Fibroblast of lung (primary cell): Measurements from ENCODE around the gene SLC39A9.

Source experiments
- EZH2 ChIP-seq: IDR thresholded peaks from 2 replicates; pipeline ENCODE4 v1.5.1; 2012; ENCODE audit warnings: low read length, control low read depth, mild to moderate bottlenecking; ENCODE audit errors: missing control alignments
- TF ChIP-seq, protein P1 (sequence below), 2 donors: IDR thresholded peaks in 1 of 2; conservative IDR thresholded peaks in 1 of 2; 1 replicate in 1 of 2; 2 replicates in 1 of 2; pipeline ENCODE4 v1.5.1; 2011 to 2012; ENCODE audit warnings: low read length in 2 of 2, control low read depth in 1 of 2, inconsistent platforms in 1 of 2, low read depth in 1 of 2, mild to moderate bottlenecking in 1 of 2

DNA sequence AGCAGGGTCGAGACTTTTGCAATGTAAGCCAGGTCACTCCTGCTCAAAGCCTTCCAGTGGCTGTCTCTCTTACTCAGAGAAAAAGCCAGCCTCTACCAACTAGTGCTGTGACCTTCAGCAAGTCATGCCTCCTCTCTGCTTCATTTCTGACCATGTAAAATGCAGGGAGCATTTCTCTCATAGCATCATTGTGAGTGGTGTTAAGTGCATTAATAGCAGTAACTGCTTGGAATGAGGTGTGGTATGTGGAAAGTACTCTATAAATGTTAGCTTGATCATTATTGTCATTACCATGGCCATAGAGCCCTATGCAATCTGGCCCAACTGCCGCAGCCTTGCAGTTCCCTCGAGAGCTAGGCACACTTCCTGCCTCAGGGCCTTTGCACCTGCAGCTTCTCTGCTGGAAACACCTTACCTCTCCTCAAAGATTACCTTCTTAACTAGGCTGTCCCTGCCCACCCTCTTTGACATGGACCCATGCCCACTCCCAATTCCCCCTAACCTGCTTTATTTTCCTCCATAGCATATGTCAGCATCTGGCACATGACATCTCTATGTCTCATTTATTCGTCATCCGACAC lies 96.9 kb downstream of the SLC39A9 start:
- TF ChIP-seq, protein P1, sequence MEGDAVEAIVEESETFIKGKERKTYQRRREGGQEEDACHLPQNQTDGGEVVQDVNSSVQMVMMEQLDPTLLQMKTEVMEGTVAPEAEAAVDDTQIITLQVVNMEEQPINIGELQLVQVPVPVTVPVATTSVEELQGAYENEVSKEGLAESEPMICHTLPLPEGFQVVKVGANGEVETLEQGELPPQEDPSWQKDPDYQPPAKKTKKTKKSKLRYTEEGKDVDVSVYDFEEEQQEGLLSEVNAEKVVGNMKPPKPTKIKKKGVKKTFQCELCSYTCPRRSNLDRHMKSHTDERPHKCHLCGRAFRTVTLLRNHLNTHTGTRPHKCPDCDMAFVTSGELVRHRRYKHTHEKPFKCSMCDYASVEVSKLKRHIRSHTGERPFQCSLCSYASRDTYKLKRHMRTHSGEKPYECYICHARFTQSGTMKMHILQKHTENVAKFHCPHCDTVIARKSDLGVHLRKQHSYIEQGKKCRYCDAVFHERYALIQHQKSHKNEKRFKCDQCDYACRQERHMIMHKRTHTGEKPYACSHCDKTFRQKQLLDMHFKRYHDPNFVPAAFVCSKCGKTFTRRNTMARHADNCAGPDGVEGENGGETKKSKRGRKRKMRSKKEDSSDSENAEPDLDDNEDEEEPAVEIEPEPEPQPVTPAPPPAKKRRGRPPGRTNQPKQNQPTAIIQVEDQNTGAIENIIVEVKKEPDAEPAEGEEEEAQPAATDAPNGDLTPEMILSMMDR (conservative IDR thresholded peaks at IDR 0.05 in 1 of 2, IDR thresholded peaks at IDR 0.05 in 1 of 2; ENCODE audit: low read depth in 1 of 2, low read length in 2 of 2), result no peak
- no peak for TF ChIP-seq EZH2
